Vagina (tissue), 2 donors: ENCODE results near the gene ELSPBP1.

Experiments
- CTCF ChIP-seq, 3 experiments: fragments of 450-650 bp in 2 of 3; fragments of 200-600 bp in 1 of 3; sonication (generic) in 1 of 3; IDR thresholded peaks; one replicate each; pipeline ENCODE4 v1.5.1; 2017 to 2019; ENCODE audit warnings: antibody characterized with exemption in 3 of 3, mild to moderate bottlenecking in 2 of 3, moderate library complexity in 2 of 3
- POLR2A ChIP-seq, 2 donors: fragments of 450-650 bp; IDR thresholded peaks; one replicate each; pipeline ENCODE4 v1.6.1; 2017; ENCODE audit warnings: antibody characterized with exemption in 2 of 2, mild to moderate bottlenecking in 2 of 2, moderate library complexity in 2 of 2
- POLR2AphosphoS5 ChIP-seq, 2 donors: sonication (generic); formaldehyde crosslinking; IDR thresholded peaks; one replicate each; pipeline ENCODE4 v1.9.0; 2017; ENCODE audit warnings: antibody characterized with exemption in 2 of 2, mild to moderate bottlenecking in 2 of 2, low read depth in 1 of 2; ENCODE audit not compliant: insufficient read depth in 1 of 2

- no peak for TF ChIP-seq CTCF (IDR thresholded peaks at IDR 0.05)
- no peak for TF ChIP-seq POLR2AphosphoS5 (IDR thresholded peaks at IDR 0.05; ENCODE audit: insufficient read depth in 1 of 2, low read depth in 1 of 2)
- no peak for TF ChIP-seq POLR2A (IDR thresholded peaks at IDR 0.05)
Measured at GRCh38 chr19:48061401-48062344, 67.2 kb downstream of the ELSPBP1 start.
